Activated T-cell treated with anti-CD3 and anti-CD28 coated beads, Interleukin-2, amount 50 U/mL, for 72 hours (primary cell): ENCODE results near the gene INSIG1. TPM values are rescaled to one million over a fixed set of nuclear protein-coding genes. Genes with fewer than 3 reads are reported as not detected.

Source experiments
- ATAC-seq, 2 donors: fragments of 150-1000 bp; cut with Tn5 transposase; replicated peaks in 1 of 2; 2 replicates each; pipeline ENCODE4 v1.10.0; 2021; ENCODE audit warnings: moderate library complexity in 2 of 2, mild to moderate bottlenecking in 1 of 2
- DNase-seq, 2 donors: peaks; one replicate each; pipeline ENCODE4 v3.0.0; 2021 to 2022; ENCODE audit warnings: mixed read lengths in 1 of 2
- H3K27ac Mint-ChIP-seq: one replicate; pipeline ENCODE4 v1.8.0; 2022; ENCODE audit warnings: mild to moderate bottlenecking, moderate library complexity, mixed read lengths
- H3K27me3 Mint-ChIP-seq: one replicate; pipeline ENCODE4 v1.8.0; 2022; ENCODE audit warnings: low read depth, mixed read lengths
- H3K36me3 Mint-ChIP-seq, 2 donors: one replicate each; pipeline ENCODE4 v1.8.0; 2022; ENCODE audit warnings: mixed read lengths in 2 of 2, mild to moderate bottlenecking in 1 of 2; ENCODE audit not compliant: insufficient read depth in 2 of 2
- H3K4me1 Mint-ChIP-seq: one replicate; pipeline ENCODE4 v1.8.0; 2022; ENCODE audit warnings: low read depth, mixed read lengths
- H3K4me3 Mint-ChIP-seq, 2 donors: one replicate each; pipeline ENCODE4 v1.8.0; 2022; ENCODE audit warnings: mild to moderate bottlenecking in 2 of 2, mixed read lengths in 2 of 2, moderate library complexity in 2 of 2
- H3K9me3 Mint-ChIP-seq, 2 donors: one replicate each; pipeline ENCODE4 v1.8.0; 2022; ENCODE audit warnings: mixed read lengths in 2 of 2
- total RNA-seq, 2 donors: library from RNA; stranded (reverse); gene quantifications; one replicate each; pipeline ENCODE4 v1.2.3, GENCODE V29; 2022

INSIG1 gene
- total RNA-seq, 2 donors from 2014 or later: 36.5 to 46.6 TPM

GRCh38 chr7:155305231-155305904 is 7.7 kb downstream of the INSIG1 start:
- no peaks in the 10 kb centered on the region for H3K27me3 Mint-ChIP-seq
- no peak overlapping the region for H3K4me3 Mint-ChIP-seq
- H3K4me1 Mint-ChIP-seq: peaks cover 35% of the 10 kb centered on the region
- H3K9me3 Mint-ChIP-seq: no peaks in the 10 kb centered on the region
- ATAC-seq (no peak), DNase-seq (no peak)
- no peak overlapping the region for H3K27ac Mint-ChIP-seq
- H3K36me3 Mint-ChIP-seq: peaks cover 8 to 39% of the 10 kb centered on the region in 2 donors

DNA sequence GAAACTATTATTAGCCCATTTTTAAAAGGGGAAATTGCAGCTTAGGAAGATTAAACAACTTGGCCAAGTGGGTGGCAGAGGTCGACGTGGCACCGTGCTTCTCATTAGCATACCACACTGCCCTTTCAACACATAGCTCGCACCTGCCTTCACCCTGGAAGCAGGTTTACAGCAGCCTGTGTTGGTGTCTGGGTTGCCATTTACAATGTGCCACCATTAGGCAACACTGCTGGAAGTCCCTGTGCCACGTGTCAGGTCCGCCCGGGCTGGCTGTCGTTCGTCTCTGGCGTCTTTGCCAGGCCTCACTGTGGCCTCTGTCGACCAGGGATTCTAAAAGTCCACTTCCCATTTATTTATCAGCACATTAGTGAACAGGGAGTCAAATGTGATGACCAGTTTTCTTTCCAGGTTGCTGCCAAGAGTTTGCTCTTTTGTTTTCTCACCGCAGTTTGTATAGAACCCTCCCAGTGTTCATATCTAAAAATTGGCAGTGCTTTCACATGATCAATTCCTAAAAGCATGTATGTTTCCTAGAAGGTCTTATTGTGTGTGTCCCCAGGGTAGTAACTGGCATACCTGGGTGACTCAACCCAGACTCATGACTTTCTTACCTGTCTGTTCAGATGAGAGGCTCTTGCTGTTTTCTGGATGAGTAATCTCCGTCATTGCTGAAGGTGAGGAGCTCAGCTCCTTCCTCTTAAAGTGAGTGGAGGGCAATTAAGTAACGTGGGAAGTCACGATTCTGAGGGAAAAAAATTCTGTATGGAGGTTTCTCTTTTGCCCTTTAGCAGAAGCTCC is 9.2 kb downstream of the INSIG1 start:
- ATAC-seq: peak in 1 of 2 donors; percentile 33
- H3K27me3 Mint-ChIP-seq: no peaks in the 10 kb centered on the region
- DNase-seq: no peak
- no peaks in the 10 kb centered on the region for H3K9me3 Mint-ChIP-seq
- peak overlapping the region; percentile 27 for H3K27ac Mint-ChIP-seq
- peaks cover 26% of the 10 kb centered on the region for H3K4me1 Mint-ChIP-seq
- H3K4me3 Mint-ChIP-seq: peak overlapping the region in 1 of 2 donors; percentile 11
- peaks cover 6 to 36% of the 10 kb centered on the region in 2 donors for H3K36me3 Mint-ChIP-seq

- no peaks in the 10 kb centered on the region for H3K27me3 Mint-ChIP-seq
- H3K4me3 Mint-ChIP-seq: no peak overlapping the region
- H3K36me3 Mint-ChIP-seq: peaks cover 6 to 35% of the 10 kb centered on the region in 2 donors
- DNase-seq: no peak
- no peaks in the 10 kb centered on the region for H3K9me3 Mint-ChIP-seq
- peaks cover 26% of the 10 kb centered on the region for H3K4me1 Mint-ChIP-seq
- no peak for ATAC-seq
- H3K27ac Mint-ChIP-seq: no peak overlapping the region
Measured at GRCh38 chr7:155308330-155309020, 10.8 kb downstream of the INSIG1 start.

GRCh38 chr7:155309021-155309338 is 11.3 kb downstream of the INSIG1 start:
- no peak overlapping the region for H3K4me3 Mint-ChIP-seq
- H3K9me3 Mint-ChIP-seq: no peaks in the 10 kb centered on the region
- peaks cover 6 to 31% of the 10 kb centered on the region in 2 donors for H3K36me3 Mint-ChIP-seq
- DNase-seq: no peak
- ATAC-seq: no peak
- H3K4me1 Mint-ChIP-seq: peaks cover 26% of the 10 kb centered on the region
- no peaks in the 10 kb centered on the region for H3K27me3 Mint-ChIP-seq
- H3K27ac Mint-ChIP-seq: no peak overlapping the region

DNA sequence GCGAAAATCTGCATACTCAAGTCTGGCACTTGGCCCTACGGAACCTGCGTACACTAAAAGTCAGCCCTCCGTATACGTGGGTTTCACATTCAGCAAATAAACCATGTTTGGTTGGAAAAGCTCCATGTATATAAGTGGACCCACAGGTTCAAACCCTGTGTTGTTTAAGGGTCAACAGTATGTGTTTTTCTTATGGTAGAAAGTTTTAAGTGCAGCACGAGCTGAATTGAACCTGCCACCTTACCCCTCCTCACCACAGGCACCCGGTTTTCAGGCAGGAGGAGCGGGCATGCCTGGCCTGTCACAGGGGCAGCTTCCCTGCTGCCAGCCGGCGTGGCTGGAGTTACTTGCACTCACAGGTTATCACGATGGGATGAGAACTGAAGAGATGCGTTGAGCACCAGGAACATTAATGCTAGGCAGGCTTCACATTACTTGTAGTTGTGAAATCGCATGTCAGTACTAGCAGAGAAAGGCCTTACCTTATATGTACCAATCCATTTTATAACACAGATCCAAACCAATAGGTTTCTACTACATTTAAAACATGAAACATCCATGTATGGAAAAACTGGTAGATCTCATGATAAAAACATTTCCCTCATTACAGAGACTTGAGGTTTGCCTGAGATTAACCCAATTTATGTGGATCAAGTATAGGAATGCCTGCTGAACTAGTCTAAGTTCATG is 12.9 kb downstream of the INSIG1 start:
- Mint-ChIP-seq H3K4me1 (peaks cover 14% of the 10 kb centered on the region), H3K27ac (no peak overlapping the region), H3K9me3 (no peaks in the 10 kb centered on the region), H3K4me3 (no peak overlapping the region), H3K27me3 (no peaks in the 10 kb centered on the region), H3K36me3 (peaks cover 1 to 27% of the 10 kb centered on the region in 2 donors)
- ATAC-seq (no peak), DNase-seq (no peak)

DNA sequence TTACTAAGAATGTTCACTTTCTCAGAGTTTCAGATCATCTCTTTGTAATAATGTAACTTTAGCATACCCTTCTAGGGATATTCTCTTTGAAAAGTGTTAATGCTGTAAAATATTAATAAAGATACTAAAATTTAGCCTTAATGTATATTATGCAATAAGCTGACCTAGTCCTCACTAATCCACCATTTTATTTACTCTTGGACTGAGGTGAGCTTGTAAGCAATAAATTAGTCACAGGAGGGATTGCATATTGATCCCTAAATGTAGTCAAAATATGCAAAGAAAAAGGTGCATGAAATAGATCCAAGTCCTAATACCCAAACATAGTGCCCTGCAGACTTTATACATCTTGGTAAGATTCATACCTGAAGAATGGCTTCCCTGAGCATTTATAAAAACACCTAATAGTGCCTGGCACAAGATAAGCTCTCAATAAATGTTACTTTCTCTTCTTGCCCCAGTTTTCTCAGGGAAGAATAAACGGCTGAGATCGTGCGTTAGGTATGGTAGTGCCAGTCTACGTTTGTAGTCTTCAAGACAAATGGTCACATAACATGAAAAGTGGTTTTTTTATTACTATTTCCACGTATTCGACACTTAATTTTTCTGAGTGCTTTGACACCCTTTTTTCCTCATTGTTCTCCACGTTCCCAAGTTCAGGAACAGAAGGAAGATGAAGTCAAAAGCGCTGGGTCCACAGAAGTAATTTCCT is 14.3 kb downstream of the INSIG1 start:
- Mint-ChIP-seq H3K36me3 (peaks cover 1 to 23% of the 10 kb centered on the region in 2 donors), H3K27me3 (no peaks in the 10 kb centered on the region), H3K4me3 (no peak overlapping the region), H3K9me3 (no peaks in the 10 kb centered on the region), H3K4me1 (peaks cover 6% of the 10 kb centered on the region), H3K27ac (no peak overlapping the region)
- no peak for DNase-seq
- ATAC-seq: no peak

DNA sequence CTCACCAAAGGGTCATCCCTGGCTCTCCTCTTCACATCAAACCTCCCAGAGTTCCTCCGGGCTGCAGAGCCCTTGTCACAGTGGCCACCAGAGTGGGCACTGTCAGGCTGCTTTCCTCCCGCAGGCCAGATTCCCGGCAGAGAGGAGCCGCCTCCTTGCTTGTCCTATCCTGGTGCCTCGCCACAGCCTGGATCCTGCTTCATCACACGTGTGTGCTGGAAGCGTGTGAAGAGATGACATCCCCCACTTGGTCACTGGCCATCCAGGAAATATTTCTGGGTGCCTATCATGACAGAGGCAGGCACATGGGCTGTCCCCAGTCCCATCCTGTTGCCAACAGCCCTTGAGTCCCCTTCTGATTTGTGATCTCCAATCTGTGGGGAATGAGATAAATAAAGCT is 15.0 kb downstream of the INSIG1 start:
- H3K4me1 Mint-ChIP-seq: no peaks in the 10 kb centered on the region
- H3K27me3 Mint-ChIP-seq: no peaks in the 10 kb centered on the region
- H3K36me3 Mint-ChIP-seq: peaks cover 1 to 18% of the 10 kb centered on the region in 2 donors
- H3K4me3 Mint-ChIP-seq: no peak overlapping the region
- no peak overlapping the region for H3K27ac Mint-ChIP-seq
- ATAC-seq: no peak
- no peaks in the 10 kb centered on the region for H3K9me3 Mint-ChIP-seq
- DNase-seq: no peak

GRCh38 chr7:155313096-155313495 is 15.4 kb downstream of the INSIG1 start:
- no peak overlapping the region for H3K4me3 Mint-ChIP-seq
- no peaks in the 10 kb centered on the region for H3K27me3 Mint-ChIP-seq
- ATAC-seq (no peak), DNase-seq (no peak)
- H3K9me3 Mint-ChIP-seq: no peaks in the 10 kb centered on the region
- H3K36me3 Mint-ChIP-seq: peaks cover 1 to 18% of the 10 kb centered on the region in 2 donors
- no peak overlapping the region for H3K27ac Mint-ChIP-seq
- no peaks in the 10 kb centered on the region for H3K4me1 Mint-ChIP-seq

- Mint-ChIP-seq H3K27me3 (no peaks in the 10 kb centered on the region), H3K27ac (no peak overlapping the region), H3K36me3 (no peaks in the 10 kb centered on the region), H3K4me1 (no peaks in the 10 kb centered on the region), H3K9me3 (no peaks in the 10 kb centered on the region), H3K4me3 (no peak overlapping the region)
- DNase-seq: no peak
- ATAC-seq: no peak
Measured at GRCh38 chr7:155315977-155316376, 18.3 kb downstream of the INSIG1 start.

- no peaks in the 10 kb centered on the region for H3K27me3 Mint-ChIP-seq
- ATAC-seq: no peak
- H3K36me3 Mint-ChIP-seq: no peaks in the 10 kb centered on the region
- H3K9me3 Mint-ChIP-seq: no peaks in the 10 kb centered on the region
- no peak for DNase-seq
- no peak overlapping the region for H3K27ac Mint-ChIP-seq
- H3K4me1 Mint-ChIP-seq: no peaks in the 10 kb centered on the region
- H3K4me3 Mint-ChIP-seq: no peak overlapping the region
Measured at GRCh38 chr7:155316427-155317113, 18.9 kb downstream of the INSIG1 start.

DNA sequence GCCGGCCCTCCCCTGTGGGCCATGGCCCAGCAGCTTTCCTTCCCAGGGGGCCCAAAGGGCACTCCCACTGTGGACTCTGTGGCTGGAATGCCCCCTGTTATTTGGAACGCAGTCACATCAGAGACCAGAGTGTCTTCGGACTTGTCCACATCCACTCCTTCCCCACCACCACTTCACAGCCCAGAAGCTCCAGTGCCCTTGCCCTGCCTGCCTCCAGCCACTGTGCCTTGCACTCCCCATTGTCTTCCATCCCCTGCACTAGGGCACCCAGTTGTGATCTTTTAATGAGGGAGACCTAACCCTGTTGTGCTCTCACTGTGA is 19.4 kb downstream of the INSIG1 start:
- Mint-ChIP-seq H3K4me3 (no peak overlapping the region), H3K4me1 (no peaks in the 10 kb centered on the region), H3K9me3 (no peaks in the 10 kb centered on the region), H3K36me3 (no peaks in the 10 kb centered on the region), H3K27ac (no peak overlapping the region), H3K27me3 (no peaks in the 10 kb centered on the region)
- ATAC-seq: no peak
- no peak for DNase-seq

GRCh38 chr7:155318245-155318644 is 20.6 kb downstream of the INSIG1 start:
- Mint-ChIP-seq H3K4me3 (no peak overlapping the region), H3K36me3 (peaks cover 0 to under 1% of the 10 kb centered on the region in 2 donors), H3K9me3 (peaks cover under 1 to 1% of the 10 kb centered on the region in 2 donors), H3K4me1 (peaks cover 2% of the 10 kb centered on the region), H3K27me3 (peaks cover 2% of the 10 kb centered on the region), H3K27ac (no peak overlapping the region)
- no peak for ATAC-seq
- DNase-seq: no peak
